LNCaP clone FGC (cell line): Measurements from ENCODE around the gene RADIL.
"Not testable (repeated sequence)": the region's sequence is repeated elsewhere in the genome, so short reads cannot be mapped to it uniquely, and the experiment has no call there.

Source experiments
- DNase-seq: peaks from one replicate; pipeline ENCODE4 v3.0.0-alpha.2; 2011; ENCODE audit warnings: low read depth
- H3K4me3 ChIP-seq: 2 replicates; pipeline ENCODE4 v1.5.1; 2011; ENCODE audit warnings: mild to moderate bottlenecking, low read depth, low read length, control low read depth
- TF ChIP-seq, protein P1 (sequence below): IDR thresholded peaks from 2 replicates; pipeline ENCODE4 v1.5.1; 2012; ENCODE audit warnings: mild to moderate bottlenecking; ENCODE audit not compliant: control insufficient read depth, insufficient read depth; ENCODE audit errors: extremely low read depth

RADIL gene

DNA sequence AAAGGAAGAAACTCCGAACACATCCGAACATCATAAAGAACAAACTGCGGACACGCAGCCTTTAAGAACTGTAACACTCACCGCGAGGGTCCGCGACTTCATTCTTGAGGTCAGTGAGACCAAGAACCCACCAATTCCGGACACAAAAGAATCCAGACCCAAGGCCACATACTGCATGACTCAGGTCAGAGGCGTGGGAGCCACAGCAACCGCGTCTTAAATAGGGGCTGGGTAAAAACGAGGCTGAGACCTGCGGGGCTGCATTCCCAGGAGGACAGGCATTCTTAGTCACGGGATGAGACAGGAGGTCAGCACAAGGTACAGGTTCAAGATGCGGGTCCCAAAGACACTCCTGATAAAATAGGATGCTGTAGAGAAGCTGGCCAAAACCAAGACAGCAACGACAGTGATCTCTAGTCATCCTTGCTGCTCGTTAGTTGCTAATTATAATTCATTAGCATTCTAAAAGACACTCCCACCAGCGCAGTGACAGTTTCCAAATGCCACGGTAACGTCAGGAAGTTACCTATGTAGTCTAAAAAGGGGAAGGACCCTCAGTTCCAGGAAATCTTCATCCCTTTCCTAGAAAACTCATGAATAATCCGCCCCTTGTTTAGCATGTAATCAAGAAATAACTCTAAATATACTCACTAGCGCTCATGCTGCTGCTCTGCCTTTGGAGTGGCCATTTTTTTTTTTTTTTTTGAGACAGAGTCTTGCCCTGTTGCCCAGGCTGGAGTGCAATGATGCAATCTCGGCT, 88.7 kb downstream of the RADIL start:
- no peak overlapping the region for H3K4me3 ChIP-seq
- TF ChIP-seq, protein P1, sequence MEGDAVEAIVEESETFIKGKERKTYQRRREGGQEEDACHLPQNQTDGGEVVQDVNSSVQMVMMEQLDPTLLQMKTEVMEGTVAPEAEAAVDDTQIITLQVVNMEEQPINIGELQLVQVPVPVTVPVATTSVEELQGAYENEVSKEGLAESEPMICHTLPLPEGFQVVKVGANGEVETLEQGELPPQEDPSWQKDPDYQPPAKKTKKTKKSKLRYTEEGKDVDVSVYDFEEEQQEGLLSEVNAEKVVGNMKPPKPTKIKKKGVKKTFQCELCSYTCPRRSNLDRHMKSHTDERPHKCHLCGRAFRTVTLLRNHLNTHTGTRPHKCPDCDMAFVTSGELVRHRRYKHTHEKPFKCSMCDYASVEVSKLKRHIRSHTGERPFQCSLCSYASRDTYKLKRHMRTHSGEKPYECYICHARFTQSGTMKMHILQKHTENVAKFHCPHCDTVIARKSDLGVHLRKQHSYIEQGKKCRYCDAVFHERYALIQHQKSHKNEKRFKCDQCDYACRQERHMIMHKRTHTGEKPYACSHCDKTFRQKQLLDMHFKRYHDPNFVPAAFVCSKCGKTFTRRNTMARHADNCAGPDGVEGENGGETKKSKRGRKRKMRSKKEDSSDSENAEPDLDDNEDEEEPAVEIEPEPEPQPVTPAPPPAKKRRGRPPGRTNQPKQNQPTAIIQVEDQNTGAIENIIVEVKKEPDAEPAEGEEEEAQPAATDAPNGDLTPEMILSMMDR: no peak
- no peak for DNase-seq

DNA sequence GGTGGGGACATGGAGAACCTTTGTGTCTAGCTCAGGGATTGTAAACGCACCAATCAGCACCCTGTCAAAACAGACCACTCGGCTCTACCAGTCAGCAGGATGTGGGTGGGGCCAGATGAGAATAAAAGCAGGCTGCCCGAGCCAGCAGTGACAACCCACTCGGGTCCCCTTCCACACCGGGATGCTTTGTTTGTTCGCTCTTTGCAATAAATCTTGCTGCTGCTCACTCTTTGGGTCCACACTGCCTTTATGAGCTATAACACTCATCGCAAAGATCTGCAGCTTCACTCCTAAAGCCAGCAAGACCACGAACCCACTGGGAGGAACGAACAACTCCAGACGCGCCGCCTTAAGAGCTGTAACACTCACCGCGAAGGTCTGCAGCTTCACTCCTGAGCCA, 89.3 kb downstream of the RADIL start:
- H3K4me3 ChIP-seq, DNase-seq: not testable (repeated sequence)

- not testable (repeated sequence) for DNase-seq, H3K4me3 ChIP-seq
Measured at GRCh38 chr7:4793385-4793993, 90.0 kb downstream of the RADIL start.

- no peak for DNase-seq
- TF ChIP-seq, protein P1: no peak
- no peak overlapping the region for H3K4me3 ChIP-seq
Measured at GRCh38 chr7:4792537-4793126, 90.9 kb downstream of the RADIL start.

DNA sequence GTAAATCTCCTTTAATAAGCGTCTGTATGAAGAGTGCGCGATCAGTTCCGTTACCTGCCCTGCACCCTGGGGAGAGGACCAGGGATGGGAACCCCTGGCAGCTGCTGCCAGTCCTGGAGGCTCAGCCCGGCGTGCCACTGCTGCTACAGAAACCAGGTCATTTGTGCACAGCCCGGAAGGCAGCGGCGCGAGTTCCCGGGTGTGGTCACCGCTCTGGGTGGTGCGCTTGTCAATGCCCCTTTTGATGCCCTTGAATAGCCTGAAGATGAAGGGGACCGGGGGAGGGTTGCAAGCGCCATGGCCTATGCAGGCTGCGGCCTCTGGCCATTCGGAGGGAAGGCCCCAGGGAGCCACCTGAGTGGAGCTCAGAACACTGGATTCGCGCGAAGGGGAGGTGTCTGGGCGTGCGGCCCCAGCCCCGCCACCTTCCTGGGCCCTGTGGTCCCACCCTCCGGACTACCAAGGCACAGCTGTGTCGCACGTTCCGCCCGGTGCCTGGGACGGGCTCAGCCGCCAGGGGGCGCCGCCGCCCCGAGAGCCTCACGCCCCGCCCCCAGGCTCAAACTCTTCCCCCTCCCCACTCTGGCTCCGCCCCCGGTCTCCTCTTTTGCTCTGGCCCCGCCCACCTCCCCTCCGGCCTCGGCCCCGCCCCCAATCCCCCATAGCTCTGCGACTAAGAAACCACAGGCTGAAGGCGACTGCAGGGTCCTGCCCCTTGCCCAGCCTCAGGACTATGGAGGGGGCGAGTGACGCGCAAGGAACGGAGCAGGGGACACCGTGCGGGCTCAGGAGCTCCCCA, 91.6 kb downstream of the RADIL start:
- no peak for DNase-seq
- H3K4me3 ChIP-seq: no peak overlapping the region
- TF ChIP-seq, protein P1: peak; percentile 36; the same call in 1 of the 2 replicates

DNA sequence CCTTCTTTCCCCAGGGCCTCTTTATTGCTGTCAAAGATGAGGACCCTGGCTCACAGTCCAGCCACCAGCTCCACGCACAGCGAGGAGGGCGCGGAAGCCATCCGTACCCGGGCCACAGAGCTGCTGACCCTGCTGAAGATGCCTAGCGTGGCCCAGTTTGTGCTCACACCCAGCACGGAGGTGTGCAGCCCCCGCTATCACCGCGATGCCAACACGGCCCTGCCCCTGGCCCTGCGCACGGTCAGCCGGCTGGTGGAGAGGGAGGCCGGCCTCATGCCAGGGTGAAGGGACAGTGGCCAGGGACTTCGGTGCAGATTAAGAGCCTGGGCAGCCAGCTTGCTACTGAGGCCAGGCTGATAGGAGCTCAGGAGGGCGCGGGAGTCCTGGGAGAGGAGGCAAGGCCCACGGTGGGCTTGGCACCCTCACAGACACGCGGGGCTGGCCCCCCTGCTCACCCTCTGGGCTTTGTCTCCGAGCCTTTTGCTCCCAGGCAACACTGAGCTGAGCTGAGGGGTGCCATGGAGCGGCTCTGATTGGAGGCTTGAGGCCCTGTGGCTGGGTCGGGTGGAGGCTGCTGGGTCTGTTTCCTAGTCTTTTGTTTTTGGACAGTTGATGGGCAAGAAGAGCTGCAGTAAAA, 92.3 kb downstream of the RADIL start:
- no peak overlapping the region for H3K4me3 ChIP-seq
- TF ChIP-seq, protein P1: no peak
- DNase-seq: no peak

DNA sequence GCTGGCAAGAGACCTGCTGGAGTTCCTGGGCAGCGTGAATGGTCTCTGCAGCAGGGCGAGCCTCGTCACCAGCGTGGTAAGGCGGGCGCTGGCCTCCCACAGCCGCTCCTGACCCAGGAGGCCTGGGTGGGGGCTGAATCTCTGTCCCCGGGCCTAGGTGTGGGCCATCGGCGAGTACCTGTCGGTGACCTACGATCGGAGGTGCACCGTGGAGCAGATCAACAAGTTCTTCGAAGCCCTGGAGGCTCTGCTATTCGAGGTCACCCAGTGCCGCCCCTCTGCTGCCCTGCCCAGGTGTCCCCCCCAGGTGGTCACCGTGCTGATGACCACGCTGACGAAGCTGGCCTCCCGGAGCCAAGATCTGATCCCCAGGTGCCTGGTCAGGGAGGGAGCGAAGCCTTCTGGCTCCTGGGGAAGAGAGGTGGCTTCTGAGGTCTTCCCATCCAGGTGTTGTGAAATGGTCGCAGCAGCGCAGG, 93.0 kb downstream of the RADIL start:
- H3K4me3 ChIP-seq: no peak overlapping the region
- TF ChIP-seq, protein P1: no peak
- DNase-seq: no peak
